C4-2B (cell line): ENCODE results near the gene KMT2B.

Experiments
- H3K27ac ChIP-seq: fragments of 450-650 bp; 2 replicates; pipeline ENCODE4 v1.5.1; 2017
- CTCF ChIP-seq: fragments of 450-650 bp; conservative IDR thresholded peaks from 2 replicates; pipeline ENCODE4 v1.5.1; 2017; ENCODE audit warnings: mild to moderate bottlenecking
- ZFX ChIP-seq: fragments of 450-650 bp; IDR thresholded peaks from 2 replicates; pipeline ENCODE4 v1.6.1; 2017

Gene KMT2B

DNA sequence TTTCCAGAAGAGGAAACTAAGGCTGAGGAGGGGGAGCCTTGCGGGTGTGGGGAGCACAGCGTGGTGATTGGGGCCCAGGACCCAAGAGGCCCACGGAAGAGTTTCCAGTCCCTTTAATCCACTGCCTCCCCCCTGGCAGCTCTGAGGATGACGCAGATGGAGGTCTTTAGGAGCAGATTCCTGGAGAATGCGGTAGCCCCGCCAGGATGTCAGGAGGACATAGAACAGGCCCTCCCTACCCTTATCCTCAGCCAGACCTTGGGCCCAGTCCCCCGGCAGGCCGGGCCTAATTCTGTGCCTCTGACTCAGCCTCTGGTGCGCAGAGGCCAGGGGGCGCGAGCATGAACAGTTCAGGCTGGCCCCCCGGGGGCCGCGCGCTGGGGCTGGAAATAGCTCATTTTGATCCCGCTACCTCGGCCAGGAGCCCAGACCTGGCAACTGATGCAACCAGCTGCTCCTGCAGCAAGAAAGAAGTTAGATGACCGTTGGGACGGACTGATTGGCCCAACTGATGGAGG is 39.5 kb downstream of the KMT2B start:
- peak overlapping the region; percentile 87 for H3K27ac ChIP-seq
- TF ChIP-seq CTCF: no peak
- no peak for TF ChIP-seq ZFX

GRCh38 chr19:35757749-35758608 is 40.2 kb downstream of the KMT2B start, which contains the start of gene PROSER3:
Gene PROSER3 (plus strand): TSS chr19:35758176. CDS start chr19:35758216, 40 bp downstream.
- peak within 1 kb of the TSS; percentile 87 for H3K27ac ChIP-seq
- TF ChIP-seq ZFX (peak; percentile 35; the same call in 1 of the 2 replicates), CTCF (no peak)

GRCh38 chr19:35759697-35760096 is 41.9 kb downstream of the KMT2B start:
- H3K27ac ChIP-seq: no peak overlapping the region
- no peak for TF ChIP-seq ZFX
- no peak for TF ChIP-seq CTCF

- H3K27ac ChIP-seq: no peak overlapping the region
- TF ChIP-seq CTCF (no peak), ZFX (no peak)
Observed at GRCh38 chr19:35760711-35761349, 43.0 kb downstream of the KMT2B start.

- TF ChIP-seq ZFX: no peak
- TF ChIP-seq CTCF: no peak
- no peak overlapping the region for H3K27ac ChIP-seq
Observed at GRCh38 chr19:35764432-35765315, 46.9 kb downstream of the KMT2B start.

DNA sequence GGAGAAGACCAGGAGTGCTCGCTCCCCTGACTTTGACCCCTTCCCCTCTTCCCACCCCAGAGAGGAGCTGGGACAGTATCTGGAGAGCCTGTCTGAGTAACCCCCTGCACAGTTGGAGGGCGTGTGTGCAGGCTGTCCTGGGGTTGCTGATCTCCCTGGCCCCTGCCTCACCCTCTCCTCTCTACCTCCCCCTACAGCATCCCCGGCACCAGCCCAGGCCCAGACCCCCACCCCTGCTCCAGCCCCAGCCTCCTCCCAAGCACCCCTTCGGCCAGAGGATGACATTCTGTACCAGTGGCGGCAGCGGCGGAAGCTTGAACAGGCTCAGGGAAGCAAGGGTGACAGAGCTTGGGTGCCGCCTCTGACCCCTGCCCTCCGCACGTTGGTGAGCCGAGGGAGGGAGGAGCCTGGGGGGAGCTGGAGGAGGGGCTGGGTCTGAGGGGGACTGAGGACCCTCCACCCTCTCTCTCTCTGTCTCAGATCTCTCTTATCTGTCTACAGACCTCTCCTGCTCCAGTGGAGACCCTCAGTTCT is 48.8 kb downstream of the KMT2B start:
- H3K27ac ChIP-seq: no peak overlapping the region
- no peak for TF ChIP-seq ZFX
- no peak for TF ChIP-seq CTCF
